ENCODE measurements around the gene ACAP2.

Gene ACAP2

GRCh38 chr3:195263193-195263924, 179.5 kb downstream of the ACAP2 start:
- in situ Hi-C loops (cut with MboI; ENCODE audit: low sequenced_read_pairs): loop anchor here (25.0 kb wide), 1 partner anchor 926 kb away; no protein-coding TSS in a partner anchor

GRCh38 chr3:195261925-195262324, 180.9 kb downstream of the ACAP2 start:
- in situ Hi-C loops (cut with MboI; ENCODE audit: low sequenced_read_pairs): loop anchor here (25.0 kb wide), 1 partner anchor 925 kb away; no protein-coding TSS in a partner anchor

GRCh38 chr3:195260280-195260905, 182.4 kb downstream of the ACAP2 start:
- in situ Hi-C loops (cut with MboI; ENCODE audit: low sequenced_read_pairs): loop anchor here (25.0 kb wide), 1 partner anchor 923 kb away; no protein-coding TSS in a partner anchor

- in situ Hi-C loops (cut with MboI; ENCODE audit: low sequenced_read_pairs): loop anchor here (25.0 kb wide), 1 partner anchor 922 kb away; no protein-coding TSS in a partner anchor
Observed at GRCh38 chr3:195259475-195260279, 183.1 kb downstream of the ACAP2 start.

- in situ Hi-C loops (cut with MboI; ENCODE audit: low sequenced_read_pairs): loop anchor here (25.0 kb wide), 1 partner anchor 922 kb away; no protein-coding TSS in a partner anchor
Observed at GRCh38 chr3:195259154-195259474, 183.7 kb downstream of the ACAP2 start.

GRCh38 chr3:195258449-195259153, 184.2 kb downstream of the ACAP2 start:
- in situ Hi-C loops (cut with MboI; ENCODE audit: low sequenced_read_pairs): loop anchor here (25.0 kb wide), 1 partner anchor 921 kb away; no protein-coding TSS in a partner anchor

- in situ Hi-C loops (cut with MboI; ENCODE audit: low sequenced_read_pairs): loop anchor here (25.0 kb wide), 1 partner anchor 920 kb away; no protein-coding TSS in a partner anchor
Observed at GRCh38 chr3:195257454-195258448, 185.1 kb downstream of the ACAP2 start.

- in situ Hi-C loops (cut with MboI; ENCODE audit: low sequenced_read_pairs): loop anchor here (25.0 kb wide), 1 partner anchor 920 kb away; no protein-coding TSS in a partner anchor
Observed at GRCh38 chr3:195256639-195257453, 186.0 kb downstream of the ACAP2 start.

- in situ Hi-C loops (cut with MboI; ENCODE audit: low sequenced_read_pairs): loop anchor here (25.0 kb wide), 1 partner anchor 919 kb away; no protein-coding TSS in a partner anchor
Observed at GRCh38 chr3:195255571-195256501, 187.0 kb downstream of the ACAP2 start.

- in situ Hi-C loops (cut with MboI; ENCODE audit: low sequenced_read_pairs): loop anchor here (25.0 kb wide), 1 partner anchor 918 kb away; no protein-coding TSS in a partner anchor
Observed at GRCh38 chr3:195255176-195255500, 187.7 kb downstream of the ACAP2 start.

- in situ Hi-C loops (cut with MboI; ENCODE audit: low sequenced_read_pairs): loop anchor here (25.0 kb wide), 1 partner anchor 917 kb away; no protein-coding TSS in a partner anchor
Observed at GRCh38 chr3:195254454-195255175, 188.2 kb downstream of the ACAP2 start.

GRCh38 chr3:195253923-195254432, 188.8 kb downstream of the ACAP2 start:
- in situ Hi-C loops (cut with MboI; ENCODE audit: low sequenced_read_pairs): loop anchor here (25.0 kb wide), 1 partner anchor 917 kb away; no protein-coding TSS in a partner anchor

- in situ Hi-C loops (cut with MboI; ENCODE audit: low sequenced_read_pairs): loop anchor here (25.0 kb wide), 1 partner anchor 914 kb away; no protein-coding TSS in a partner anchor
Observed at GRCh38 chr3:195251336-195252065, 191.3 kb downstream of the ACAP2 start.

- in situ Hi-C loops (cut with MboI; ENCODE audit: low sequenced_read_pairs): loop anchor here (25.0 kb wide), 1 partner anchor 913 kb away; no protein-coding TSS in a partner anchor
Observed at GRCh38 chr3:195250473-195251251, 192.2 kb downstream of the ACAP2 start.

All from HL-60/S4 (cell line).